ENCODE measurements around the gene ECHS1.
A peak's percentile ranks its signal among the peaks of the same experiment; 100 is the strongest.
"Not testable (repeated sequence)": the region's sequence is repeated elsewhere in the genome, so short reads cannot be mapped to it uniquely, and the experiment has no call there.

The ECHS1 gene

GRCh38 chr10:133324198-133324792, 48.9 kb downstream of the ECHS1 start:
- DNase-seq (ENCODE audit: low spot score), result peak; percentile 93

- not testable (repeated sequence) for DNase-seq (ENCODE audit: low spot score)
Measured at GRCh38 chr10:133322064-133322709, 51.0 kb downstream of the ECHS1 start.

- not testable (repeated sequence) for DNase-seq (ENCODE audit: low spot score)
Measured at GRCh38 chr10:133320852-133321422, 52.2 kb downstream of the ECHS1 start.

GRCh38 chr10:133318494-133319127, 54.5 kb downstream of the ECHS1 start:
- peak; percentile 86 for DNase-seq (ENCODE audit: low spot score)

GRCh38 chr10:133316732-133317131, 56.4 kb downstream of the ECHS1 start:
- no peak for DNase-seq (ENCODE audit: low spot score)

- no peak for DNase-seq (ENCODE audit: low spot score)
Measured at GRCh38 chr10:133316266-133316665, 56.9 kb downstream of the ECHS1 start.

- no peak for DNase-seq (ENCODE audit: low spot score)
Measured at GRCh38 chr10:133315847-133316246, 57.3 kb downstream of the ECHS1 start.

- DNase-seq (ENCODE audit: low spot score), result no peak
Measured at GRCh38 chr10:133314911-133315310, 58.2 kb downstream of the ECHS1 start.

- no peak for DNase-seq (ENCODE audit: low spot score)
Measured at GRCh38 chr10:133313192-133313591, 60.0 kb downstream of the ECHS1 start.

- DNase-seq (ENCODE audit: low spot score), result no peak
Measured at GRCh38 chr10:133312769-133313145, 60.4 kb downstream of the ECHS1 start.

Measured in HuH-7 (cell line).